Activated naive CD4-positive, alpha-beta T cell treated with anti-CD3 and anti-CD28 coated beads, Interleukin-2, amount 50 U/mL, for 16 hours (primary cell): ENCODE measurements around the gene CLEC17A.
"Not testable (repeated sequence)": the region's sequence is repeated elsewhere in the genome, so short reads cannot be mapped to it uniquely, and the experiment has no call there.

ENCODE experiments used
- DNase-seq: peaks from one replicate; pipeline ENCODE4 v3.0.0-alpha.2; 2020

Gene CLEC17A

GRCh38 chr19:14584372-14584771 is 1.5 kb downstream of the CLEC17A start:
- not testable (repeated sequence) for DNase-seq

GRCh38 chr19:14585187-14585586 is 2.3 kb downstream of the CLEC17A start:
- peak; percentile 50 for DNase-seq

- DNase-seq: peak; percentile 28
These were observed 6.5 kb downstream of the CLEC17A start for GRCh38 chr19:14589433-14589832.

GRCh38 chr19:14595558-14595957 is 12.7 kb downstream of the CLEC17A start:
- DNase-seq: no peak

- no peak for DNase-seq
These were observed 16.8 kb downstream of the CLEC17A start for GRCh38 chr19:14599548-14600147.

GRCh38 chr19:14603990-14604387 is 21.1 kb downstream of the CLEC17A start:
- DNase-seq: no peak

GRCh38 chr19:14606627-14607026 is 23.7 kb downstream of the CLEC17A start:
- DNase-seq: no peak

GRCh38 chr19:14611051-14611450 is 28.2 kb downstream of the CLEC17A start:
- no peak for DNase-seq

- DNase-seq: not testable (repeated sequence)
These were observed 29.4 kb downstream of the CLEC17A start for GRCh38 chr19:14612242-14612641.

GRCh38 chr19:14612657-14613056 is 29.8 kb downstream of the CLEC17A start:
- no peak for DNase-seq

GRCh38 chr19:14613399-14614098 is 30.7 kb downstream of the CLEC17A start:
- not testable (repeated sequence) for DNase-seq

GRCh38 chr19:14614099-14614412 is 31.2 kb downstream of the CLEC17A start:
- no peak for DNase-seq

- no peak for DNase-seq
These were observed 32.7 kb downstream of the CLEC17A start for GRCh38 chr19:14615623-14616022.

GRCh38 chr19:14616407-14616806 is 33.5 kb downstream of the CLEC17A start:
- DNase-seq: no peak

GRCh38 chr19:14619404-14619803 is 36.5 kb downstream of the CLEC17A start:
- DNase-seq: no peak

GRCh38 chr19:14624491-14624890 is 41.6 kb downstream of the CLEC17A start:
- not testable (repeated sequence) for DNase-seq

- no peak for DNase-seq
These were observed 46.7 kb downstream of the CLEC17A start for GRCh38 chr19:14629557-14629956.

- DNase-seq: no peak
These were observed 49.4 kb downstream of the CLEC17A start for GRCh38 chr19:14632286-14632685.

- DNase-seq: no peak
These were observed 56.8 kb downstream of the CLEC17A start for GRCh38 chr19:14639536-14640277.

- DNase-seq: no peak
These were observed 65.6 kb downstream of the CLEC17A start for GRCh38 chr19:14648506-14648905.

- DNase-seq: no peak
These were observed 66.1 kb downstream of the CLEC17A start for GRCh38 chr19:14649020-14649419.

GRCh38 chr19:14650161-14650560 is 67.3 kb downstream of the CLEC17A start:
- DNase-seq: no peak

GRCh38 chr19:14654786-14655560 is 72.1 kb downstream of the CLEC17A start:
- DNase-seq: no peak
